Measurements from ENCODE around the gene PJA2.

DNA sequence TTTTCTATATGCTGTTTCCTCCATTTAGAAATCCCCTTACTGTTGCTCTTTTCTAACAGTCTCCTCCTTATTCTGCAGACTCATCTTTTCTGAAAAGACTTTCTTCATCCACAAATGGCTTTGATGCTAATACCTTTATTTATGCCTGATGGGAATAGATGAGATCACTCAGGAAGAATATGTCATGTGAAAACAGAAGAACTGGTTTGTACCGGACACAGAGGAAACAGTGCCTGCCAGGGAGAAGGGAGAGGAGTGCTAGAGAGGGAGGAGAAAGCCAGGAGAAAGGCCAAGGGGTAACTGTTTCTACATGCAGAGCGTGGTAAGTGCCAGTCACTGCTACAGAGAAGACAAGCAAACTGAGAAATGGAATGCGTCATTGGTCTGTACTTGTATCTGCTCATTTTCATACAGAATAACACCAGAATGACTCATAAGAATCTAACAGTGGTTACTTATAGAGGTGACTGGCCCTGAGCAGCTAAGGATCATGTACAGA is 45.9 kb upstream of the PJA2 start:
- TF ChIP-seq, protein P1, sequence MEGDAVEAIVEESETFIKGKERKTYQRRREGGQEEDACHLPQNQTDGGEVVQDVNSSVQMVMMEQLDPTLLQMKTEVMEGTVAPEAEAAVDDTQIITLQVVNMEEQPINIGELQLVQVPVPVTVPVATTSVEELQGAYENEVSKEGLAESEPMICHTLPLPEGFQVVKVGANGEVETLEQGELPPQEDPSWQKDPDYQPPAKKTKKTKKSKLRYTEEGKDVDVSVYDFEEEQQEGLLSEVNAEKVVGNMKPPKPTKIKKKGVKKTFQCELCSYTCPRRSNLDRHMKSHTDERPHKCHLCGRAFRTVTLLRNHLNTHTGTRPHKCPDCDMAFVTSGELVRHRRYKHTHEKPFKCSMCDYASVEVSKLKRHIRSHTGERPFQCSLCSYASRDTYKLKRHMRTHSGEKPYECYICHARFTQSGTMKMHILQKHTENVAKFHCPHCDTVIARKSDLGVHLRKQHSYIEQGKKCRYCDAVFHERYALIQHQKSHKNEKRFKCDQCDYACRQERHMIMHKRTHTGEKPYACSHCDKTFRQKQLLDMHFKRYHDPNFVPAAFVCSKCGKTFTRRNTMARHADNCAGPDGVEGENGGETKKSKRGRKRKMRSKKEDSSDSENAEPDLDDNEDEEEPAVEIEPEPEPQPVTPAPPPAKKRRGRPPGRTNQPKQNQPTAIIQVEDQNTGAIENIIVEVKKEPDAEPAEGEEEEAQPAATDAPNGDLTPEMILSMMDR (IDR thresholded peaks at IDR 0.05), result no peak
- TF ChIP-seq BHLHE40 (IDR thresholded peaks at IDR 0.05; ENCODE audit: low read depth, low read length), result no peak
- no peak for TF ChIP-seq RNF2 (IDR thresholded peaks at IDR 0.05; ENCODE audit: borderline replicate concordance, low read depth)
- TF ChIP-seq HDAC2 (IDR thresholded peaks at IDR 0.05), result no peak
- TF ChIP-seq RFX5 (IDR thresholded peaks at IDR 0.05), result no peak
